IMR-90 (cell line): ENCODE data around the gene HLA-DMB. TPM values are rescaled to one million over a fixed set of nuclear protein-coding genes. Genes with fewer than 3 reads are reported as not detected.

Experiments
- ATAC-seq: fragments of 200-7000 bp; cut with Tn5 transposase; 2 replicates; pipeline ENCODE4 v1.9.1; 2020; ENCODE audit warnings: low read depth, mild to moderate bottlenecking, moderate library complexity
- BruUV-seq: library from RNA; stranded (reverse); fragments of 400-500 nt; replicated peaks from 2 replicates; lab custom pipeline; 2021; lab: Mats Ljungman, UMichigan
- CTCF ChIA-PET: fragments of 300-600 bp; formaldehyde crosslinking; extraction: SDS; loops from one replicate; lab custom pipeline; 2021; ENCODE audit warnings: antibody characterized with exemption; lab: Yijun Ruan, JAX
- POLR2A ChIA-PET: fragments of 300-600 bp; sonication (Branson Sonifier 250); formaldehyde crosslinking; loops from one replicate; lab custom pipeline; 2022; ENCODE audit warnings: antibody characterized with exemption; ENCODE audit not compliant: unreplicated experiment; lab: Charles Lee
- DNase-seq: peaks from one replicate; pipeline ENCODE4 v3.0.0; 2013
- H2AFZ ChIP-seq: replicated peaks from 2 replicates; pipeline ENCODE3; 2013; ENCODE audit warnings: low read length, mild to moderate bottlenecking; ENCODE audit not compliant: poor library complexity
- H2AK5ac ChIP-seq: 2 replicates; pipeline ENCODE4 v1.6.1; 2013; ENCODE audit warnings: low read depth, low read length, inconsistent platforms
- H2AK9ac ChIP-seq: replicated peaks from 2 replicates; pipeline ENCODE3; 2013; ENCODE audit warnings: mild to moderate bottlenecking, low read depth, low read length, moderate library complexity; ENCODE audit not compliant: poor library complexity
- H2BK120ac ChIP-seq: 2 replicates; pipeline ENCODE4 v1.6.1; 2013; ENCODE audit warnings: low read depth, low read length, inconsistent platforms
- H2BK15ac ChIP-seq: 3 replicates; pipeline ENCODE4 v1.6.1; 2013; ENCODE audit warnings: low read depth, low read length, inconsistent platforms
- H2BK20ac ChIP-seq: 2 replicates; pipeline ENCODE4 v1.6.1; 2013; ENCODE audit warnings: low read depth, mild to moderate bottlenecking, inconsistent platforms, low read length, moderate library complexity
- H2BK5ac ChIP-seq: 2 replicates; pipeline ENCODE4 v1.6.1; 2013; ENCODE audit warnings: mild to moderate bottlenecking, low read depth, low read length, inconsistent platforms; ENCODE audit not compliant: poor library complexity, severe bottlenecking
- H3K14ac ChIP-seq: replicated peaks from 2 replicates; pipeline ENCODE4 v1.6.1; 2013; ENCODE audit warnings: low read depth, low read length, inconsistent platforms
- H3K18ac ChIP-seq: 2 replicates; pipeline ENCODE4 v1.6.1; 2013; ENCODE audit warnings: low read depth, low read length, control low read depth
- H3K23ac ChIP-seq: 2 replicates; pipeline ENCODE4 v1.6.1; 2013; ENCODE audit warnings: low read depth, low read length, inconsistent platforms
- H3K27ac ChIP-seq: 2 replicates; pipeline ENCODE4 v1.5.1; 2013; ENCODE audit warnings: mild to moderate bottlenecking, control low read depth, low read length; ENCODE audit not compliant: insufficient read depth
- H3K27me3 ChIP-seq: 2 replicates; pipeline ENCODE4 v1.6.1; 2013; ENCODE audit warnings: low read length; ENCODE audit not compliant: control insufficient read depth, insufficient read depth
- H3K36me3 ChIP-seq: 2 replicates; pipeline ENCODE4 v1.6.1; 2013; ENCODE audit warnings: low read length, mixed read lengths; ENCODE audit not compliant: control insufficient read depth, insufficient read depth
- H3K4ac ChIP-seq: 2 replicates; pipeline ENCODE4 v1.6.1; 2013; ENCODE audit warnings: low read depth, low read length, inconsistent platforms
- H3K4me1 ChIP-seq: 2 replicates; pipeline ENCODE4 v1.6.1; 2013; ENCODE audit warnings: low read length, mixed read lengths; ENCODE audit not compliant: control insufficient read depth, insufficient read depth
- H3K4me2 ChIP-seq: 2 replicates; pipeline ENCODE4 v1.6.1; 2013; ENCODE audit warnings: low read depth, mild to moderate bottlenecking, control low read depth, low read length, moderate library complexity
- H3K4me3 ChIP-seq: 2 replicates; pipeline ENCODE4 v1.5.1; 2013; ENCODE audit warnings: low read depth, mild to moderate bottlenecking, control low read depth, low read length, moderate library complexity; ENCODE audit not compliant: insufficient read depth
- H3K56ac ChIP-seq: 2 replicates; pipeline ENCODE4 v1.6.1; 2013; ENCODE audit warnings: low read length, inconsistent platforms; ENCODE audit not compliant: insufficient read depth; ENCODE audit errors: extremely low read depth
- H3K79me1 ChIP-seq, 2 experiments: 2 replicates each; pipeline ENCODE4 v1.6.1; 2013; ENCODE audit warnings: low read length in 2 of 2, inconsistent platforms in 1 of 2, low read depth in 1 of 2
- H3K9ac ChIP-seq: 2 replicates; pipeline ENCODE4 v1.6.1; 2013; ENCODE audit warnings: low read depth, low read length, control low read depth
- H3K9me1 ChIP-seq: 2 replicates; pipeline ENCODE4 v1.6.1; 2013; ENCODE audit warnings: low read length, inconsistent platforms; ENCODE audit not compliant: insufficient read depth
- H3K9me3 ChIP-seq: 2 replicates; pipeline ENCODE4 v1.6.1; 2013; ENCODE audit warnings: low read length; ENCODE audit not compliant: control insufficient read depth, insufficient read depth
- H4K20me1 ChIP-seq: 2 replicates; pipeline ENCODE4 v1.6.1; 2013; ENCODE audit warnings: low read length, inconsistent platforms; ENCODE audit not compliant: insufficient read depth
- H4K5ac ChIP-seq: 2 replicates; pipeline ENCODE4 v1.6.1; 2013; ENCODE audit warnings: mild to moderate bottlenecking, low read depth, low read length, control low read depth
- H4K8ac ChIP-seq, 2 experiments: 2 replicates each; pipeline ENCODE4 v1.6.1; 2013; ENCODE audit warnings: low read depth in 2 of 2, low read length in 2 of 2, control low read depth in 1 of 2, inconsistent platforms in 1 of 2
- H4K91ac ChIP-seq: 2 replicates; pipeline ENCODE4 v1.6.1; 2013; ENCODE audit warnings: low read depth, low read length, inconsistent platforms; ENCODE audit not compliant: insufficient read depth
- BHLHE40 ChIP-seq: fragments of 150-350 bp; IDR thresholded peaks from 2 replicates; pipeline ENCODE4 v1.6.1; 2016; ENCODE audit warnings: mild to moderate bottlenecking, low read depth, low read length
- CHD1 ChIP-seq: IDR thresholded peaks from 2 replicates; pipeline ENCODE4 v1.6.1; 2012; ENCODE audit warnings: low read depth, low read length, improper control_type of control experiment
- FOS ChIP-seq: fragments of 150-350 bp; IDR thresholded peaks from 2 replicates; pipeline ENCODE4 v1.6.1; 2016; ENCODE audit warnings: low read depth, low read length
- MAFK ChIP-seq: IDR thresholded peaks from 2 replicates; pipeline ENCODE4 v1.6.1; 2012; ENCODE audit warnings: low read depth, low read length, improper control_type of control experiment
- MAZ ChIP-seq: IDR thresholded peaks from 2 replicates; pipeline ENCODE4 v1.6.1; 2012; ENCODE audit warnings: low read depth, mild to moderate bottlenecking, low read length, improper control_type of control experiment, moderate library complexity, borderline replicate concordance
- MXI1 ChIP-seq: IDR thresholded peaks from 2 replicates; pipeline ENCODE4 v1.6.1; 2012; ENCODE audit warnings: low read depth, mild to moderate bottlenecking, low read length, moderate library complexity, borderline replicate concordance
- NFE2L2 ChIP-seq: fragments of 150-350 bp; IDR thresholded peaks from 2 replicates; pipeline ENCODE4 v1.6.1; 2016; ENCODE audit warnings: low read depth, mild to moderate bottlenecking, low read length
- RCOR1 ChIP-seq: IDR thresholded peaks from 2 replicates; pipeline ENCODE4 v1.6.1; 2012; ENCODE audit warnings: mild to moderate bottlenecking, low read length, improper control_type of control experiment; ENCODE audit not compliant: insufficient replicate concordance
- RFX5 ChIP-seq: IDR thresholded peaks from 2 replicates; pipeline ENCODE4 v1.8.0; 2012; ENCODE audit warnings: low read depth, mild to moderate bottlenecking, low read length, moderate library complexity
- SMC3 ChIP-seq: fragments of 150-350 bp; IDR thresholded peaks from 2 replicates; pipeline ENCODE4 v1.6.1; 2016; ENCODE audit warnings: low read depth, mild to moderate bottlenecking, antibody characterized with exemption, low read length, moderate library complexity
- WGBS, 2 experiments: methylation state at CpG; one replicate each; pipeline versions ENCODE4 v1.1.5 to v1.1.7; 2013; ENCODE audit warnings: missing lambda C conversion rate in 2 of 2; ENCODE audit not compliant: insufficient read length in 1 of 2; ENCODE audit errors: extremely low coverage in 2 of 2; 5-methylcytosine and 5-hydroxymethylcytosine counted together
- dilution Hi-C: fragments of 300-500 bp; cut with HindIII; formaldehyde crosslinking; loops from one replicate; pipeline ENCODE4 v1.14.3; 2018; ENCODE audit warnings: low sequenced_read_pairs; ENCODE audit not compliant: unreplicated experiment
- in situ Hi-C: fragments of 300-500 bp; cut with MboI; formaldehyde crosslinking; loops from 3 replicates; pipeline ENCODE4 v1.14.3; 2019; ENCODE audit warnings: low sequenced_read_pairs, inconsistent platforms, mixed read lengths
- intact Hi-C: fragments of 100-400 bp; cut with micrococcal nuclease; formaldehyde crosslinking; loops from 2 replicates; pipeline ENCODE4 v1.10.0; 2022
- polyA plus RNA-seq, 3 experiments: library from polyadenylated mRNA; depleted of rRNA; stranded (reverse); fragments of >200 nt; gene quantifications; 2 replicates each; pipeline ENCODE4 v1.2.3, GENCODE V29; 2012; ENCODE audit warnings: low replicate concordance in 1 of 3
- total RNA-seq: library from RNA; depleted of rRNA; stranded (reverse); fragments of >200 nt; gene quantifications from 2 replicates; pipeline ENCODE4 v1.2.3, GENCODE V29; 2012
- TF ChIP-seq, protein P1 (sequence below): conservative IDR thresholded peaks from 2 replicates; pipeline ENCODE4 v1.5.1; 2012; ENCODE audit warnings: mild to moderate bottlenecking, low read depth, low read length, improper control_type of control experiment
- TF ChIP-seq, protein P2 (sequence below): fragments of 150-350 bp; IDR thresholded peaks from 2 replicates; pipeline ENCODE4 v1.6.1; 2017; ENCODE audit warnings: mild to moderate bottlenecking, antibody characterized with exemption, low read length, low read depth
- TF ChIP-seq, protein P3 (sequence below): fragments of 150-350 bp; IDR thresholded peaks from 2 replicates; pipeline ENCODE4 v1.6.1; 2016; ENCODE audit warnings: low read depth, mild to moderate bottlenecking, low read length, moderate library complexity, borderline replicate concordance

HLA-DMB gene
- total and polyA plus RNA-seq, 2 of the 4 experiments (the other 2 are of a cell fraction): 0.18 to 0.19 TPM

DNA sequence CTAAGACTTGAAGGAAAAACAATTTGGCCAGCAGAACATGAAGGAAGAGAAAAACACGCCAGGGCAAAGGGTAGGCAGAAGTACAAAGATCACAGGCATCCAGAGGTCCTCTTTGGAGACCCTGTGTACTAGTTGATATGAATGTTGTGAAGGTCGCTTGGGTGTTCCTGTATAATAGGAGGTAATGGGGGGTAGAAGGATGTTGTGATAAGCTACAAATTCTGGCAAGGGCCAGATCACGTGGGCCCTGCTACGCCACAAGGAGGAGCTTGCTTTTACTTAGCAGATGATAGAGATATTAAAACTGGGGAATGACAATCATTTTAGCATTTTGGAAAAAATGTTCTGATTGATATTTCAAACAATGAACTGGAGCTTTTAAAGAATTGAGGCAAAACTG lies 12.9 kb upstream of the HLA-DMB start:
- H2AFZ ChIP-seq: no peak overlapping the region
- no peaks in the 10 kb centered on the region for H3K27me3 ChIP-seq
- H3K9me1 ChIP-seq: peaks cover 4% of the 10 kb centered on the region; the same call in 1 of the 2 replicates
- H2BK20ac ChIP-seq: no peak overlapping the region
- BruUV-seq: no TSS peak
- H4K8ac ChIP-seq: no peak overlapping the region
- ChIA-PET POLR2A (interaction anchor here (2.6 kb wide), 1 partner anchor 18 kb away, joined by 15 read pairs; no protein-coding TSS in a partner anchor), CTCF (interaction anchor here (0.6 to 2.6 kb wide), 14 partner anchors 9 to 287 kb away, joined by 3 to 22 read pairs (median 4); partner anchors contain the start of genes BRD2 and HLA-DMB)
- H2BK5ac ChIP-seq: no peak overlapping the region
- H2AK9ac ChIP-seq: no peak overlapping the region
- 0 out of 4 replicates have a peak, but pooled peaks cover 0 to 3% of the 10 kb centered on the region in 2 experiments for H3K79me1 ChIP-seq
- H2BK120ac ChIP-seq: no peak overlapping the region
- H3K36me3 ChIP-seq: no peaks in the 10 kb centered on the region
- no peaks in the 10 kb centered on the region for H4K20me1 ChIP-seq
- H3K4me2 ChIP-seq: no peak overlapping the region
- no peak overlapping the region for H3K4ac ChIP-seq
- H3K27ac ChIP-seq: no peak overlapping the region
- ATAC-seq (no peak), DNase-seq (no peak)
- intact Hi-C loops: loop anchor here (1.0 kb wide), 5 partner anchors 16 to 115 kb away; partner anchors contain the start of gene TAP2
- 83% methylated on average over 2 of the region's 4 CpGs; no CpG with 5 or more reads in 1 of the 2 experiments for WGBS, 2 experiments
- in situ Hi-C loops: loop anchor here (25.0 kb wide), 1 partner anchor 766 kb away; the partner anchor contains the start of genes AGER, AGPAT1, GPSM3 and PBX2
- no peak overlapping the region for H2AK5ac ChIP-seq
- H3K9ac ChIP-seq: no peak overlapping the region
- H4K91ac ChIP-seq: no peak overlapping the region
- H3K56ac ChIP-seq: no peak overlapping the region
- dilution Hi-C loops: no loop called here
- no peak overlapping the region for H4K5ac ChIP-seq
- H3K4me3 ChIP-seq: no peak overlapping the region
- H3K23ac ChIP-seq: no peak overlapping the region
- H3K4me1 ChIP-seq: peaks cover 3% of the 10 kb centered on the region; the same call in 1 of the 2 replicates
- H3K9me3 ChIP-seq: no peaks in the 10 kb centered on the region
- TF ChIP-seq SMC3 (no peak), MAZ (no peak), NFE2L2 (no peak), RFX5 (no peak; the same call in 1 of the 2 replicates), CHD1 (no peak), RCOR1 (no peak), MAFK (no peak), MXI1 (no peak), BHLHE40 (no peak), FOS (no peak)
- TF ChIP-seq, protein P1, sequence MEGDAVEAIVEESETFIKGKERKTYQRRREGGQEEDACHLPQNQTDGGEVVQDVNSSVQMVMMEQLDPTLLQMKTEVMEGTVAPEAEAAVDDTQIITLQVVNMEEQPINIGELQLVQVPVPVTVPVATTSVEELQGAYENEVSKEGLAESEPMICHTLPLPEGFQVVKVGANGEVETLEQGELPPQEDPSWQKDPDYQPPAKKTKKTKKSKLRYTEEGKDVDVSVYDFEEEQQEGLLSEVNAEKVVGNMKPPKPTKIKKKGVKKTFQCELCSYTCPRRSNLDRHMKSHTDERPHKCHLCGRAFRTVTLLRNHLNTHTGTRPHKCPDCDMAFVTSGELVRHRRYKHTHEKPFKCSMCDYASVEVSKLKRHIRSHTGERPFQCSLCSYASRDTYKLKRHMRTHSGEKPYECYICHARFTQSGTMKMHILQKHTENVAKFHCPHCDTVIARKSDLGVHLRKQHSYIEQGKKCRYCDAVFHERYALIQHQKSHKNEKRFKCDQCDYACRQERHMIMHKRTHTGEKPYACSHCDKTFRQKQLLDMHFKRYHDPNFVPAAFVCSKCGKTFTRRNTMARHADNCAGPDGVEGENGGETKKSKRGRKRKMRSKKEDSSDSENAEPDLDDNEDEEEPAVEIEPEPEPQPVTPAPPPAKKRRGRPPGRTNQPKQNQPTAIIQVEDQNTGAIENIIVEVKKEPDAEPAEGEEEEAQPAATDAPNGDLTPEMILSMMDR: no peak
- TF ChIP-seq, protein P2, sequence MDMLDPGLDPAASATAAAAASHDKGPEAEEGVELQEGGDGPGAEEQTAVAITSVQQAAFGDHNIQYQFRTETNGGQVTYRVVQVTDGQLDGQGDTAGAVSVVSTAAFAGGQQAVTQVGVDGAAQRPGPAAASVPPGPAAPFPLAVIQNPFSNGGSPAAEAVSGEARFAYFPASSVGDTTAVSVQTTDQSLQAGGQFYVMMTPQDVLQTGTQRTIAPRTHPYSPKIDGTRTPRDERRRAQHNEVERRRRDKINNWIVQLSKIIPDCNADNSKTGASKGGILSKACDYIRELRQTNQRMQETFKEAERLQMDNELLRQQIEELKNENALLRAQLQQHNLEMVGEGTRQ: no peak
- TF ChIP-seq, protein P3, sequence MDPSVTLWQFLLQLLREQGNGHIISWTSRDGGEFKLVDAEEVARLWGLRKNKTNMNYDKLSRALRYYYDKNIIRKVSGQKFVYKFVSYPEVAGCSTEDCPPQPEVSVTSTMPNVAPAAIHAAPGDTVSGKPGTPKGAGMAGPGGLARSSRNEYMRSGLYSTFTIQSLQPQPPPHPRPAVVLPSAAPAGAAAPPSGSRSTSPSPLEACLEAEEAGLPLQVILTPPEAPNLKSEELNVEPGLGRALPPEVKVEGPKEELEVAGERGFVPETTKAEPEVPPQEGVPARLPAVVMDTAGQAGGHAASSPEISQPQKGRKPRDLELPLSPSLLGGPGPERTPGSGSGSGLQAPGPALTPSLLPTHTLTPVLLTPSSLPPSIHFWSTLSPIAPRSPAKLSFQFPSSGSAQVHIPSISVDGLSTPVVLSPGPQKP: no peak
- no peak overlapping the region for H2BK15ac ChIP-seq
- H3K18ac ChIP-seq: no peak overlapping the region
- H3K14ac ChIP-seq: no peak overlapping the region
